Muscle layer of colon (tissue), 2 donors: ENCODE results near the gene ARHGAP21.
"Not testable (repeated sequence)": the region's sequence is repeated elsewhere in the genome, so short reads cannot be mapped to it uniquely, and the experiment has no call there.

Source experiments
- H3K27ac ChIP-seq: one replicate; pipeline ENCODE4 v1.7.0; 2013; ENCODE audit warnings: low read depth, mild to moderate bottlenecking, low read length, moderate library complexity
- H3K27me3 ChIP-seq, 2 donors: one replicate each; pipeline ENCODE4 v1.7.0; 2013; ENCODE audit warnings: low read length in 2 of 2, mild to moderate bottlenecking in 2 of 2; ENCODE audit not compliant: insufficient read depth in 2 of 2, control insufficient read depth in 1 of 2
- H3K36me3 ChIP-seq: one replicate; pipeline ENCODE4 v1.7.0; 2013; ENCODE audit warnings: mild to moderate bottlenecking, low read length; ENCODE audit not compliant: insufficient read depth
- H3K4me1 ChIP-seq: one replicate; pipeline ENCODE4 v1.7.0; 2013; ENCODE audit warnings: mild to moderate bottlenecking, low read length; ENCODE audit not compliant: insufficient read depth
- H3K4me3 ChIP-seq, 2 donors: one replicate each; pipeline ENCODE4 v1.7.0; 2013; ENCODE audit warnings: low read length in 2 of 2, low read depth in 1 of 2, mild to moderate bottlenecking in 1 of 2, moderate library complexity in 1 of 2
- H3K9ac ChIP-seq: one replicate; pipeline ENCODE4 v1.7.0; 2013; ENCODE audit warnings: low read length
- H3K9me3 ChIP-seq: one replicate; pipeline ENCODE4 v1.7.0; 2013; ENCODE audit warnings: mild to moderate bottlenecking, low read length
- donor health status: abdominal sarcoma.
- donor health status: Adenocarcinoma of cecum.

ARHGAP21 gene

DNA sequence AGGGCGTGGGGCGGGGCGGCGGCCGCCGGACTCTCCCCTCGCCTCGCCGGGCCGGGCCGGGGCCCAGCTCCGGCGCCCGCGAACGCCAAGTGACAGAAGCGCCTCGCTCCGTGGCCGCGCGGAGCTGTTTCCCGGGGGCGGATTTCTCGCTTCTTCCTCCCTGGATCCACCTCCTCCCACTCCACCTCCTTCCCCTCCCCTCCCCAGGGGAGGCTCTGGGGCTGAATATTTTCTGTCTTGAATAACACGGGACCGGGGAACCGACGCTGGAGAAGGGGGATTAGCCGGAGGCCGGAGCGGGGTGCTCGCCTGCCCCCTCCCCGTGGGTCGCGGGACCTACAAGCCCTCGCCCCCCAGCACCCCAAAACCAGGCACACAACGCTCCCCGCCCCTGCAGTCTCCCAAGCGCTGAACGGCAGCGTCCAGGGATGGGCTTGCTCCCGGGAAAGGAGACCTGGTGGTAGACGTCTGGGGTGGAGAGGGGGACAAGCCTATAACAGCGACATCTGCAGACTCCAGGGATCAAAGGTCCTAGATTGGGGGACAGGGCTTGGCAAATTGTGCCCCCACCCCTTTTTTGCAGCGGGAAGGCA is at the start of gene ARHGAP21:
Gene ARHGAP21 (minus strand): TSS at position 100 of the 593 bp plus-strand sequence. CDS start 1,988 bp downstream, outside the sequence.
- Histone ChIP-seq H3K4me3 (peak within 1 kb of the TSS; percentile 92 to 94), H3K9ac (peak within 1 kb of the TSS; percentile 91), H3K9me3 (no peaks in the 10 kb centered on the region), H3K27ac (peak within 1 kb of the TSS; percentile 97), H3K36me3 (no peaks in the 10 kb centered on the region), H3K4me1 (peaks cover 15% of the 10 kb centered on the region), H3K27me3 (no peaks in the 10 kb centered on the region)

DNA sequence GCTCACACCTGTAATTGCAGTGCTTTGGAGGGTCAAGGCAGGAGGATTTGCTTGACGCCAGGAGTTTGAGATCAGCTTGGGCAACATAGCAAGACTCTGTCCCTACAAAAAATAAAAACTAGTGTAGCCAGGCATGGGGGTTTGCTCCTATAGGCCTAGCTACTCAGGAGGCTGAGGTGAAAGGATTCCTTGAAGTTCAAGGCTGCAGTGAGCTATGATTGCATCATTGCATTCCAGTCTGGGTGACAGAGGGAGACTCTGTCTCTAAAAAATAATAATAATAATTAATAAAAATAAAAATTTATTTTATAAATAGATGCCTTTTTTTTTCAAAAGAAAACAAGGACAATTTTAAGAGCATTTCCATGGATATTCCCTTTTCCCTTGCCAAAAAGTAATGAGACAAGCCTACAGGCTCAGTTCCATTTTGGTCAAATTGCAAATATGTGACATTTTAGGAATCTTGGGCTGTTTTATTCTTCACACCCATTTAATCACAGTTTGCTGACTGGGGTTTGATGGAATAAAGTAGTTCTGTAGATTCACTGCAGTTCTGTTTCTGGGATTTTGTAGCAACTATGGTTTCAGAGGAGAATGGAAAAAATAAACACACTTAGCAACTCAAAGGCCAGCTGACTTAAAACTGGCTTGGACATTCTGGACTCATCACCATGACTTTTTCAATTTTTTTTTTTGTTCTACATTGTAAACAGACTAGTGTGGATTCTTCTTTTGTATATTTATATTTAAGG is 48.4 kb upstream of the ARHGAP21 start:
- Histone ChIP-seq H3K27me3 (no peaks in the 10 kb centered on the region), H3K27ac (no peak overlapping the region), H3K9ac (no peak overlapping the region), H3K4me3 (no peak overlapping the region), H3K4me1 (no peaks in the 10 kb centered on the region), H3K36me3 (no peaks in the 10 kb centered on the region), H3K9me3 (no peaks in the 10 kb centered on the region)

DNA sequence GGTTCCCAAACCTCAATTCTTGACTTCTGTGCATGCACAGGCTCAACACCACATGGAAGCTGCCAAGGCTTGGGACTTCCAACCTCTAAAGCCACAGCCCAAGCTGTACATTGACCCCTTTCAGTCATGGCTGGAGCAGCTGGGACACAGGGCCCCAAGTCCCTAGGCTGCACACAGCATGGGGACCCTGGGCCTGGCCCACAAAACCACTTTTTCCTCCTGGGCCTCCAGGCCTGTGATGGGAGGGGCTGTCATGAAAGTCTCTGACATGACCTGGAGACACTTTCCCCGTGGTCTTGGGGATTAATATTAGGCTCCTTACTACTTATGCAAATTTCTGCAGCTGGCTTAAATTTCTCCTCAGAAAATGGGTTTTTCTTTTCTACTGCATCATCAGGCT is 41.3 kb upstream of the ARHGAP21 start:
- H3K36me3 ChIP-seq, H3K27ac ChIP-seq, H3K4me3 ChIP-seq, H3K4me1 ChIP-seq, H3K27me3 ChIP-seq, H3K9me3 ChIP-seq, H3K9ac ChIP-seq: not testable (repeated sequence)

DNA sequence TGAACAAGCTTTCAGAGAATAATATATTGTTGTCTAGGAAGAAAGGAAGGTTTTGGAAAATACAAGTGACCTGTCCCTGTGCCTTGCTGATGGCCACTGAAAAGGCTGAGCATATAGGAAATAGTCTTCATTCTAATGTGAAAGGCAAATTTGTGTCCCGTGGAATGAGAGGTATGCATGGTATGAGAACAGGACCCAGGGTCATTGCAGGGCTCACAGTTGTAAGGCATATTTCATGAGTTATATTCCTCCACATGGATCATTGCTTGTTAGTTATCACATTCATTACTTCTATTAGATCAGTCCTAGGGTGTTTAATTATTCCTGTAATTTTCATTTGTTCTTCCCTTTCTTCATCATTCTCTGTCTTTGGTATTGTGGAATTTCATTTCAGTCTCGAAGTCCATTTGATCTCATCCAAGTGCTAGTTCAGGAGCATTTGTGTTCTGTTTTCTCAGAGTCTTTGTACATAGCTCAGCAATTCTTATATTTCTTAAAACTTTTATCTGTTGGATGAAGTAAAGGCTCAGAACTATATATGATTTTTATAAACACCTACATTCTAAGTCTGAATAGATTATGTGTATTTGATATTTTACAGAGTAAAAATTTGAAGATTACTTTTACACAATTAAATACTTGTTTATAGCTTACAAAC is 39.4 kb upstream of the ARHGAP21 start:
- Histone ChIP-seq H3K4me3 (no peak overlapping the region), H3K4me1 (no peaks in the 10 kb centered on the region), H3K27me3 (no peaks in the 10 kb centered on the region), H3K36me3 (no peaks in the 10 kb centered on the region), H3K27ac (no peak overlapping the region), H3K9me3 (no peaks in the 10 kb centered on the region), H3K9ac (no peak overlapping the region)

DNA sequence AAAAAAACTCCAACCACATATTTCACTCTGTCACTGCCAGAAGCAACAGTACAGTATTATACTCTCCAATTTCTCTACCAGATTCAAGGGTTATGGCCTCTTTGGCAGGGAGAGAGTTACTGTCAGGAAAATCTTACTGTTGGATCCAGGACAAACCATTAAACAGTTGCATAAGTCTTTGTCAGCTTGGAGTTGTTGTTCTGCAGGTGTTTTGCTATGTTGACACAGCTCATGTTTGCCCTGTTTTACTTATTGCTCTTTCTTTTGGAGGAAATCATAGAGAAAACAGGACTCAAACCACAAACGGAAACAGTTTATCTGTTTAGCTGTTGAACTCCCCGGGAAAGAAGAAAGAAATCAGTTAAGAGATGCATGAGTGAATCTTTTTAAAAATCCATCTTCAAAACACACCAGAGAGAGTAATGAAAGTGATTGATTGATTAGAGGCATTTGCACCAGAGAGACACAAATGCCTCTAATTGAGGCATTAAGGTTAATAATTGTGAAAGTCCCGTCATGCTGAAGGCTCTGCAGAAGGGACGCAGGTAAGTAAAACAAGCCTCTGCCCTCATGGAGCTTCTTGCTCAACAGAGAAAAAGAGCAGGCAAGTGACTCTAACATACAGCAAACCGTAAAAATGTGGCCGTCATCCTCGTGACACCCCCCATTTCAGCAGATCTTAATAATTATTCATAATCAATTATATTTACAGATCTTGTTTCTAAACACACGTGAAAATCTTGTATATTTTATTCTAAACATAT is 38.7 kb upstream of the ARHGAP21 start:
- Histone ChIP-seq H3K27ac (no peak overlapping the region), H3K4me3 (no peak overlapping the region), H3K9ac (no peak overlapping the region), H3K4me1 (no peaks in the 10 kb centered on the region), H3K9me3 (no peaks in the 10 kb centered on the region), H3K27me3 (no peaks in the 10 kb centered on the region), H3K36me3 (no peaks in the 10 kb centered on the region)

DNA sequence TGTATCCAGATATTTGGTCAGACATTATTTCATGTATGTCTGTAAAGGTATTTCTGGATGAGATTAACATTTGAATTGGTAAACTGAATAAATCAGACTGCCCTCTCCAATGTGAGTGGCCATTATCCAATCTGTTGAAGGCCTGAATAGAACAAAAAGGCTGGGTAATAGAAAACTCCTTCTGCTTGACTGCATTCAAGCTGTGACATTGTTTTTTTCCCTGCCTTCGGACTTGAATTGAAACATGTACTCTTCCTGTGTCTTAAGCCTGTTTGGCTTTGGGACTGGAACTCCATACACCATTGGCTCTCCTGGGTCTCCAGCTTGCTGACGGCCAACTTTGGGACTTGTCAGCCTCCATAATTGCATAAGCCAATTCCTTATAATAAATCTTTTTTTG is 36.0 kb upstream of the ARHGAP21 start:
- Histone ChIP-seq H3K4me3 (no peak overlapping the region), H3K9ac (no peak overlapping the region), H3K4me1 (no peaks in the 10 kb centered on the region), H3K27me3 (no peaks in the 10 kb centered on the region), H3K36me3 (no peaks in the 10 kb centered on the region), H3K9me3 (no peaks in the 10 kb centered on the region), H3K27ac (no peak overlapping the region)

DNA sequence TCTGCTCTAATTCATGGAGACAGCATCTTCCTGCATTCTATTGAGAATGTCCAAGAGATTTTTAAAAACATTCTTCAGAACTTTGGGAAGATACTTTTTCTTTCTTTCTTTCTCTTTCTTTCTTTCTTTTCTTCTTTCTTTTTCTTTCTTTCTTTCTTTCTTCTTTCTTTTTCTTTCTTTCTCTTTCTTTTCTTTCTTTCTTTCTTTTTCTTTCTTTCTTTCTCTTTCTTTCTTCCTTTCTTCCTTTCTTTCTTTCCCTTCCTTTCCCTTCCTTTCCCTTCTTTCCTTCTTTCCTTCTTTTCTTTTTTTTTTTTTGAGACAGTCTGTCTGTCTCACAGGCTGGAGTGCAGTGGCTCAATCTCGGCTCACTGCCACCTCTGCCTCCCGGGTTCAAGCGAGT is 34.6 kb upstream of the ARHGAP21 start:
- not testable (repeated sequence) for H3K9ac ChIP-seq, H3K4me3 ChIP-seq, H3K36me3 ChIP-seq

DNA sequence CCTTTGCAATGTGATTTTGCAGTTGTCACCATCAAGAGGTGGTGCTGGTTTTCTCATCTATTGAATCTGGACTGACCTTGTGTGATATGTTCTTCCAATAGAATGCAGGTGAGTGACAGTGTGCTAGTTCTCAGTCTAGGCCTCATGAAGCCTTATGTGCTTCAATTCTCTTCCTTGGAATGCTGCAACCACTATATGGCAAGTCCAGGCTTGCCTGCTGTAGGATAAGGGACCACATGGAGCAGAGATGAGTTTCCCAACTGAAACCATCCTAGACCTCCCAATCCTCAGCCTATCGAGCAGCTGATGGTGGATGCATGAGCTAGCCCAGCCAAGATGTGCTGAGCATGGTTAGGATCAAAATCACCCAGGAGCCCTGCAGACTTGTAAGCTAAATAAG is 32.6 kb upstream of the ARHGAP21 start:
- Histone ChIP-seq H3K9ac (no peak overlapping the region), H3K9me3 (no peaks in the 10 kb centered on the region), H3K4me3 (no peak overlapping the region), H3K27me3 (no peaks in the 10 kb centered on the region), H3K27ac (no peak overlapping the region), H3K4me1 (no peaks in the 10 kb centered on the region), H3K36me3 (no peaks in the 10 kb centered on the region)

More for the DNA sequence above, 34.6 kb upstream of the ARHGAP21 start:
- H3K9me3 ChIP-seq, H3K27me3 ChIP-seq, H3K27ac ChIP-seq, H3K4me1 ChIP-seq: not testable (repeated sequence)

DNA sequence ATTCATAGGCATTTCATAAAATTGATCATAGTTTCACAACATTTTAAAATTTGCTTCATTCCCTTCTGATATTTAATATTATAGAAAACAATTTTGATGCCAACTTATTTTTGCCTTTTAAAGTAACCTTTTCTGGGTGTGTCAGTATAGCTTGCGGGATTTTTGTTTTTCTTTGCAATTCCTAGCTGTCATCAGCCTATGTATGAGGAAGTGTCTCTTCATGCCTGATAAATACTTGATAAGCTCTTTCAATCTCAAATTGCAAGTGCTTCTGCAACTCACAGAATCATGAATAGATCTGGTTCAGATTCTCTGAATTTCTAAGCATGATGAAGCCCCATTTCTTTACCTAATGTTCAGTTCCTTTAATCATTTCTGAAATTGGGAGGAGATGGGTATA is 28.0 kb upstream of the ARHGAP21 start:
- Histone ChIP-seq H3K4me3 (no peak overlapping the region), H3K9me3 (no peaks in the 10 kb centered on the region), H3K27ac (no peak overlapping the region), H3K9ac (no peak overlapping the region), H3K27me3 (no peaks in the 10 kb centered on the region), H3K36me3 (no peaks in the 10 kb centered on the region), H3K4me1 (no peaks in the 10 kb centered on the region)

DNA sequence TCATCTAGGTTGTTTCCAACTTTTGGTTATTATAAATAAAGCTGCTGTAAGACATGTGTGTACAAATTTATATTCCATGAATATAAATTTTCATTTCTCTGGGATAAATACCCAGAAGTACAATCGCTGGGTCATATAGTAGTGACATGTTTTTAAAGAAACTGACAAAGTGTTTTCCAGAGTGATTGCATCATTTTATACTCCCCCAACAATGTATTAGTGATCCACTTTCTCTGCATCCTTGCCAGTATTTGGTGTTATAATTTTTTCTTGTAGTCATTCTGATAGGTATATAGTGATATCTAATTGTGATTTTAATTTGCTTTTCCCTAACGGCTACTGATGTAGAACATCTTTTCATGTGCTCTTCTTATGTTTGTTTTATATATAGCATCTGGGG is 27.0 kb upstream of the ARHGAP21 start:
- Histone ChIP-seq H3K36me3 (no peaks in the 10 kb centered on the region), H3K4me1 (no peaks in the 10 kb centered on the region), H3K9me3 (no peaks in the 10 kb centered on the region), H3K4me3 (no peak overlapping the region), H3K27me3 (no peaks in the 10 kb centered on the region), H3K9ac (no peak overlapping the region), H3K27ac (no peak overlapping the region)

DNA sequence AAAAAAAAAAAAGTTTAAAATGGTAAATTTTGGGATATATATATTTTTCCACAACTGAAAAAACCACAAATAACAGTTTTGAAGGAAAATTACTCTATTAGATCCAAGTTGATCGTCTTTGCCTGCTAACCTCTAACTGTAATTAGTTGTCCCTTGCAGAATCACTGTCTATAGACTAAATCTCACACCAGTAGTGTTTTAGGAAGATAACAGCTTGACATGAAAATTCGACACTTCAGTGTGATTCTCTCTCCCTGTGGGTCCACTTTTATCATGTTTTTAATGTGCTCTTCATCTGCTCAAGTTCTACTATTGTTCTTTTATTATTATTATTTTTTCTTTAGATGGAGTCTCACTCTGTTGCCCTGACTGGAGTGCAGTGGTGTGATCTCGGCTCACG is 24.5 kb upstream of the ARHGAP21 start:
- no peak overlapping the region for H3K9ac ChIP-seq
- no peaks in the 10 kb centered on the region for H3K36me3 ChIP-seq
- H3K9me3 ChIP-seq: no peaks in the 10 kb centered on the region
- H3K27ac ChIP-seq: no peak overlapping the region
- no peaks in the 10 kb centered on the region for H3K27me3 ChIP-seq
- H3K4me3 ChIP-seq: no peak overlapping the region
- H3K4me1 ChIP-seq: no peaks in the 10 kb centered on the region
